ENCODE data around the gene PLCD1.
"Not testable (repeated sequence)": the region's sequence is repeated elsewhere in the genome, so short reads cannot be mapped to it uniquely, and the experiment has no call there.

Gene PLCD1

DNA sequence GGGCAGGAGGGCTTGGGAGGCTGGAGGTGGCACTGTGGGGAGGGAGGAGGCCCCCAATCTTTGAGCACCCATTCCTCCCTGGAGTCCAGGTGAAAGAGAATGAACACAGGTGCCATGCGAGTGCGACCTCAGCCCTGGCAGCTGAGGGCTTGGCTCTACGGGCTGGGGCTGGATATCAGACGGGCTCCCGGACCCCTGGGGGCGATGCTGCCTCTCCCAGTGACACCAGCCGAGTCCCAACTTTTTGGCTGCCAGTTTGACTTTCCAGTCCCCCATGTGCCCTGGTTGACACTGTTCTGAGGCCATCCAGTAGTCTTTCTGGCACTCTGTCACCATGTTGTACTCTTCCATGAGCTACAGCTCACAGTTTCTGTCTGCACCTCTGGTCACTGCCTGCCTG is 37.6 kb downstream of the PLCD1 start:
- Histone ChIP-seq H3K36me3 (ENCODE audit: control insufficient read depth, insufficient read depth, low read length) (0 out of 2 replicates have a peak, but pooled peaks cover 2% of the 10 kb centered on the region), H3K4me3 (replicated peaks; ENCODE audit: low read depth, low read length) (no peak overlapping the region), H3K27me3 (replicated peaks; ENCODE audit: control insufficient read depth, insufficient read depth, low read length) (no peaks in the 10 kb centered on the region)
- no peak for DNase-seq (ENCODE audit: extremely low read depth, insufficient read length)
- TF ChIP-seq, protein P1, sequence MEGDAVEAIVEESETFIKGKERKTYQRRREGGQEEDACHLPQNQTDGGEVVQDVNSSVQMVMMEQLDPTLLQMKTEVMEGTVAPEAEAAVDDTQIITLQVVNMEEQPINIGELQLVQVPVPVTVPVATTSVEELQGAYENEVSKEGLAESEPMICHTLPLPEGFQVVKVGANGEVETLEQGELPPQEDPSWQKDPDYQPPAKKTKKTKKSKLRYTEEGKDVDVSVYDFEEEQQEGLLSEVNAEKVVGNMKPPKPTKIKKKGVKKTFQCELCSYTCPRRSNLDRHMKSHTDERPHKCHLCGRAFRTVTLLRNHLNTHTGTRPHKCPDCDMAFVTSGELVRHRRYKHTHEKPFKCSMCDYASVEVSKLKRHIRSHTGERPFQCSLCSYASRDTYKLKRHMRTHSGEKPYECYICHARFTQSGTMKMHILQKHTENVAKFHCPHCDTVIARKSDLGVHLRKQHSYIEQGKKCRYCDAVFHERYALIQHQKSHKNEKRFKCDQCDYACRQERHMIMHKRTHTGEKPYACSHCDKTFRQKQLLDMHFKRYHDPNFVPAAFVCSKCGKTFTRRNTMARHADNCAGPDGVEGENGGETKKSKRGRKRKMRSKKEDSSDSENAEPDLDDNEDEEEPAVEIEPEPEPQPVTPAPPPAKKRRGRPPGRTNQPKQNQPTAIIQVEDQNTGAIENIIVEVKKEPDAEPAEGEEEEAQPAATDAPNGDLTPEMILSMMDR (IDR thresholded peaks at IDR 0.05; ENCODE audit: insufficient read depth, low read length, poor library complexity, severe bottlenecking): no peak

DNA sequence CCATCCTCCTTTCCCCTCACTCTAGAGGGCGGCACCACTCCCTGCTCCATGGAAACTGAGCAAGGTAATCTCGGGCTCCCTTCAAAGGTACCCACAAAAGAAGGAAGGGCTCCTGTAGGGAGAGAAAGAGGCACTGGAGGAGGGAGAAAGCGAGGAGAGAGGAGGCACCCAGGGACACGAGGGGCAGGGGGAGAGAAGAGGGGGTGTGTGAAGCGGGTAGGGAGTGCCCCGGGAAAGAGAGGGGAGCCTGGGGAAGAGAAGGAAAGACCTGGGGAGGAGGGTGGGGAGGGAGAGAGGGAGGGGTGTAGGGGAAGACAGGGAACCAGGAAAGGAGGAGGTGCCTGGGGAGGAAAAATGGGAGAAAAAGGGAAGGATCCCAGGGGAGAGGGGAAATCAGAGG is 38.3 kb downstream of the PLCD1 start:
- Histone ChIP-seq H3K27me3 (replicated peaks; ENCODE audit: control insufficient read depth, insufficient read depth, low read length) (no peaks in the 10 kb centered on the region), H3K4me3 (replicated peaks; ENCODE audit: low read depth, low read length) (no peak overlapping the region)
- TF ChIP-seq, protein P1 (IDR thresholded peaks at IDR 0.05; ENCODE audit: insufficient read depth, low read length, poor library complexity, severe bottlenecking): no peak

DNA sequence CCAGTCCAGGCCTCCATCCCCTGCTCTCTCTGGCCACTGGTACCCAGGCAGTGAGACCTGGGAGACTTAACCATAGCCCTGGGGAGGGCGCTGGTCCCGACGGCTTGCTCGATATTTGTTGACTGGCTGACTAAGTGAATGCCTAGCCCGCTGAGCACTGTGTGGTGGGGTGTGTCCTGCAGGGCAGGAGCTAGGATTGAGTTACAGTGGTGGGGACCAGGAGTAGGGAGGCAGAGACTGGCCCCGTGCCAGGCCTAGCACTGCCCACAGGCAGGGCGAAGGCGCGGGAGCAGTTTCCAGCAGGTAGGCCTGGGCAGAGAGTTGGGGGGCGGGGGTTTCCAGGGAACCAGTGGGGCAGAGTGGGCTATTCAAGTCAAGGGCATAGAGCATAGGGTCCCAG is 38.9 kb downstream of the PLCD1 start, which contains the start of gene VILL:
VILL (plus strand) TSS at position 260 of the 400 bp plus-strand sequence. CDS start 2,887 bp downstream, outside the sequence.
- H3K36me3 ChIP-seq (ENCODE audit: control insufficient read depth, insufficient read depth, low read length): no peaks in the 10 kb centered on the region
- no peak for DNase-seq (ENCODE audit: extremely low read depth, insufficient read length)
- TF ChIP-seq, protein P1 (IDR thresholded peaks at IDR 0.05; ENCODE audit: insufficient read depth, low read length, poor library complexity, severe bottlenecking): no peak

More for the DNA sequence above, 38.3 kb downstream of the PLCD1 start:
- DNase-seq (ENCODE audit: extremely low read depth, insufficient read length): no peak
- 0 out of 2 replicates have a peak, but pooled peaks cover 2% of the 10 kb centered on the region for H3K36me3 ChIP-seq (ENCODE audit: control insufficient read depth, insufficient read depth, low read length)

DNA sequence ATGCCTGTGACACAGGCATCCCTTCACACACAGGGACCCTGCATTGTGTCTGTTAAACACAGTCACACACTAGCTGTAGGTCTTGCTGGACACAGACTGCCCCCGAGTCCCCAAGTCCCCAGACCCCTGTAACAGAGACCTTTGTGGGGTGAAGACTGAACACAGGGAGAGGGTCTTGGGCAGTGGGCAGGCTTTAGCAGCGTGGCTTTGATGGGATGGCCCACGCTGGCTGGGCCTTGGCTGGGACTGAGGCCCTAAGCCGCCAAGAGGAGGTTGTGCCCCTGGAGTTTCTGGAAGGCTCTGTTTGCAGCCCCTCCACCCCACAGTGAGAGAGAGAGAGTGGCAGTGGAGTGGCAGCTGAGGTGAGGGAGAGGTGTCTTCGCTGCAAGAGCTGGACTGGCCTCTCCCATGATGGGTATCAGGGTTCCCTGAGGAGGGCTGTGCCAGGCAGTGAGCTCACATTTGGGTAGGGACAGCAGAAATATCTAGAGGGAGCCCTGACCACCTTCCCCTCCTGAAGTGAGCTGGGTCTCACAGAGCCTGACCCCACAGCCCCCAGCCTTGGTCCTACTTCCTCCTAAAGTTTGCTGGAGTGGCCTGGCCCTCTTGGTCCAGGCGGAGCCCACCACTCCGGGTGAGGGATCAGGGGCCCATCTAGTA is 39.5 kb downstream of the PLCD1 start:
- no peaks in the 10 kb centered on the region for H3K27me3 ChIP-seq (replicated peaks; ENCODE audit: control insufficient read depth, insufficient read depth, low read length)
- no peak overlapping the region for H3K4me3 ChIP-seq (replicated peaks; ENCODE audit: low read depth, low read length)
- TF ChIP-seq, protein P1 (IDR thresholded peaks at IDR 0.05; ENCODE audit: insufficient read depth, low read length, poor library complexity, severe bottlenecking): no peak
- H3K36me3 ChIP-seq (ENCODE audit: control insufficient read depth, insufficient read depth, low read length): no peaks in the 10 kb centered on the region
- DNase-seq (ENCODE audit: extremely low read depth, insufficient read length): no peak

More for the DNA sequence above, 38.9 kb downstream of the PLCD1 start, which contains the start of gene VILL:
- Histone ChIP-seq H3K4me3 (replicated peaks; ENCODE audit: low read depth, low read length) (no peak within 1 kb of the TSS), H3K27me3 (replicated peaks; ENCODE audit: control insufficient read depth, insufficient read depth, low read length) (no peaks in the 10 kb centered on the region)

DNA sequence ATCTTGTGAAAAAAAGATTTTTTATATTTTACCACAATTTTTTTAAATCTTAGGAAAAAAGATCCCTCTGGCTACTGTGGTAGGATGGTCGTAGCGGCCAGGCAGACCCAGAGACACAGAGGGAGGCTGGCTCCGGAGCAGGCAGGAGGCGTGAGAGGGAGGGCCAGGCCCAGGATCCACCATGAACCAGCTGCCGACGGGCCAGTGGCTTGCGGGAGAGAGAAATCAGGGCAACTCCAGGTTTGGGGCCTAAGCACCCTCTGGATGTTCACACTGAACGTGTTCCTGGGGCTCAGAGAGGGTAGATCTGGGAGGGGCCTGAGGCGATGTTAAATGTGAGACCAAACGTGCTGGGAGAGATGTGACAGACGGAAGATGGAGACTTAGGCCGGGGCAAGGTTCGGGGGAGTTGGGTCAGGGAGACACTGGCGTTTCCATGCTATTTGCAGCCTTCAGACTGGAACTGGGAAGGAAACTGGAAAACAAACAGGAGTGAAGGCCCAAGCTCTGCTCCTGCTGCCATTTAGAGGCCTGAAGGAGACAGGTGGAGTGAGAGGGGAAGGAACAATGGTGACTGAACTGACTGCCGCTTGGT is 40.4 kb downstream of the PLCD1 start:
- no peak overlapping the region for H3K4me3 ChIP-seq (replicated peaks; ENCODE audit: low read depth, low read length)
- TF ChIP-seq, protein P1 (IDR thresholded peaks at IDR 0.05; ENCODE audit: insufficient read depth, low read length, poor library complexity, severe bottlenecking): no peak
- H3K27me3 ChIP-seq (replicated peaks; ENCODE audit: control insufficient read depth, insufficient read depth, low read length): no peaks in the 10 kb centered on the region
- DNase-seq (ENCODE audit: extremely low read depth, insufficient read length): no peak
- no peaks in the 10 kb centered on the region for H3K36me3 ChIP-seq (ENCODE audit: control insufficient read depth, insufficient read depth, low read length)

DNA sequence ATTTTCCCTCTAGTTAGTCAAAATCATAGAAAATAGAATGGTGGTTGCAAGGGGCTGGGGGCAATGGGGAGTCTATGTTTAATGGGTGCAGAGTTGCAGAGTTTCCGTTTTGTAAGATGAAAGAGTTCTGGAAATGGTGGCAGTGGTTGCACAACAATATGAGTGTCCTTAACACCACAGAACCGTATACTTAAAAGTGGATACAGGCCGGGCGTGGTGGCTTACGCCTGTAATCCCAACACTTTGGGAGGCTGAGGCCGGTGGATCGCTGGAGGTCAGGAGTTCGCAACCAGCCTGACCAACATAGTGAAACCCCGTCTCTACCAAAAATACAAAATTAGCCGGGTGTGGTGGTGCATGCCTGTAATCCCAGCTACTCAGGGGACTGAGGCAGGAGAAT is 41.1 kb downstream of the PLCD1 start:
- not testable (repeated sequence) for DNase-seq (ENCODE audit: extremely low read depth, insufficient read length); H3K4me3 ChIP-seq (replicated peaks; ENCODE audit: low read depth, low read length); H3K27me3 ChIP-seq (replicated peaks; ENCODE audit: control insufficient read depth, insufficient read depth, low read length); H3K36me3 ChIP-seq (ENCODE audit: control insufficient read depth, insufficient read depth, low read length)

Data from GM06990 (cell line).